Measurements from ENCODE around the gene PPP2R2C. TPM values are rescaled to one million over a fixed set of nuclear protein-coding genes. Genes with fewer than 3 reads are reported as not detected.

PPP2R2C gene
- total and polyA plus RNA-seq, 10 of the 15 experiments (the other 5 are each of a cell fraction or from before 2014, with no cell fraction given): 0.13 to 0.15 TPM; not detected in 8

GRCh38 chr4:6499238-6499600 is 26.8 kb upstream of the PPP2R2C start:
- H3K9ac ChIP-seq (ENCODE audit: control insufficient read depth, insufficient read depth, low read length): no peak overlapping the region
- no peaks in the 10 kb centered on the region for H4K20me1 ChIP-seq (ENCODE audit: control insufficient read depth, insufficient read depth)
- no peak overlapping the region for H3K4me3 ChIP-seq
- ChIA-PET CTCF (no interaction called here), RAD21 (ENCODE audit: unreplicated experiment) (no interaction called here), POLR2A (no interaction called here), SMC1A (ENCODE audit: uncharacterized antibody, unreplicated experiment) (no interaction called here)
- no peaks in the 10 kb centered on the region for H3K79me2 ChIP-seq (ENCODE audit: control insufficient read depth, insufficient read depth, low read length)
- no peak for DNase-seq (ENCODE audit: low read depth, low spot score)
- no peak for TF ChIP-seq KAT2A (conservative IDR thresholded peaks at IDR 0.05; ENCODE audit: control insufficient read depth, low read depth, low read length)
- TF ChIP-seq TCF3 (IDR thresholded peaks at IDR 0.05; ENCODE audit: borderline replicate concordance, insufficient read depth, low read depth, low read length): no peak
- TF ChIP-seq CREB1 (IDR thresholded peaks at IDR 0.05; ENCODE audit: low read depth): no peak
- TF ChIP-seq GATAD2B (conservative IDR thresholded peaks at IDR 0.05; ENCODE audit: low read depth): no peak
- TF ChIP-seq ETV6 (conservative IDR thresholded peaks at IDR 0.05 in 1 of 2, IDR thresholded peaks at IDR 0.05 in 1 of 2; ENCODE audit: borderline replicate concordance in 1 of 2, low read depth in 1 of 2): no peak
- no peak for TF ChIP-seq BHLHE40 (IDR thresholded peaks at IDR 0.05; ENCODE audit: borderline replicate concordance in 1 of 2, low read depth in 2 of 2, low read length in 1 of 2)
- no peak for TF ChIP-seq ZZZ3 (IDR thresholded peaks at IDR 0.05; ENCODE audit: control insufficient read depth, insufficient read length, low read depth)
- no peak for TF ChIP-seq NBN (IDR thresholded peaks at IDR 0.05)
- no peak for TF ChIP-seq CUX1 (IDR thresholded peaks at IDR 0.05; ENCODE audit: insufficient replicate concordance, low read depth, low read length)
- no peak for TF ChIP-seq HSF1 (IDR thresholded peaks at IDR 0.05; ENCODE audit: low read depth, low read length)
- TF ChIP-seq CHD4 (IDR thresholded peaks at IDR 0.05): no peak
- TF ChIP-seq PBX3 (IDR thresholded peaks at IDR 0.05; ENCODE audit: insufficient replicate concordance, low read depth, low read length): no peak
- no peak for FAIRE-seq
- H3K4me2 ChIP-seq (ENCODE audit: control insufficient read depth, insufficient read depth): no peak overlapping the region
- no peaks in the 10 kb centered on the region; the same call in 2 of the 3 replicates for H3K9me3 ChIP-seq (replicated peaks; ENCODE audit: control insufficient read depth, insufficient read depth, low read length)
- WGBS (ENCODE audit: insufficient coverage, insufficient replicate concordance, low lambda C conversion rate, missing lambda C conversion rate): 23% methylated on average over 6 of the region's 6 CpGs
- H3K36me3 ChIP-seq (ENCODE audit: control insufficient read depth in 2 of 2, insufficient read depth in 2 of 2, low read length in 1 of 2): no peaks in the 10 kb centered on the region
- H2AFZ ChIP-seq (ENCODE audit: control insufficient read depth, low read depth, low read length): no peak overlapping the region
- in situ Hi-C loops (cut with MboI): no loop called here
- ATAC-seq: no peak
- intact Hi-C loops (cut with micrococcal nuclease; ENCODE audit: unreplicated experiment): no loop called here
- H3K27me3 ChIP-seq (replicated peaks in 1 of 2; ENCODE audit: control insufficient read depth in 2 of 2, insufficient read depth in 2 of 2, low read length in 1 of 2): peaks cover 0 to 2% of the 10 kb centered on the region in 2 experiments; a peak in 1 of 4 replicates
- no TSS peak for BruUV-seq (replicated peaks)
- H3K4me1 ChIP-seq (ENCODE audit: control insufficient read depth, insufficient read depth, low read length): no peaks in the 10 kb centered on the region
- H3K27ac ChIP-seq (ENCODE audit: control insufficient read depth, insufficient read depth): no peak overlapping the region

Data from GM12878 (cell line).